Pons (tissue), 1 donor: ENCODE results near the gene ZBP1.

ENCODE experiments used
- DNase-seq: peaks from one replicate; pipeline ENCODE4 v3.0.0-alpha.2; 2016; ENCODE audit warnings: low spot score

The ZBP1 gene

DNA sequence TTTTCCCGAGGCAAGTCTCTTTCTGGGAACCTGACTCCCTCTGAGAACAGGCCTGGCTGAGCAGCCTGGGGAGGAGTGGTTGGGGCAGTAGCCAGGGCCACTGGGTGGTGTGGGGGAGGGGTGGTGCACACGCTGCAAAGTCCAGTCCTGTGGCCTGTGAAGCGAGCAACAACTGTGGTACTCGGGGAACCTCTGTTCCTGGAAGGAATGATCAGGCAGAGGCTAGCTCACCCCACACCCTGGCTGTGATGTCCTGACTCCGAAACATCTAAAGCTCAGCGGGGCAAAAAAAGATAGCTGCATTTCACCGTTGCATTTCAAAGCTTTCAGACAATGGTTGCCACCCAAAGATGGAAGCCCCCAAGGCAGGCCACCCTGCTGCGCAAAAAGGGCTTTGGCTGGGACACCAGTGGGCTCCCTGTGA, 33.8 kb downstream of the ZBP1 start:
- no peak for DNase-seq

DNA sequence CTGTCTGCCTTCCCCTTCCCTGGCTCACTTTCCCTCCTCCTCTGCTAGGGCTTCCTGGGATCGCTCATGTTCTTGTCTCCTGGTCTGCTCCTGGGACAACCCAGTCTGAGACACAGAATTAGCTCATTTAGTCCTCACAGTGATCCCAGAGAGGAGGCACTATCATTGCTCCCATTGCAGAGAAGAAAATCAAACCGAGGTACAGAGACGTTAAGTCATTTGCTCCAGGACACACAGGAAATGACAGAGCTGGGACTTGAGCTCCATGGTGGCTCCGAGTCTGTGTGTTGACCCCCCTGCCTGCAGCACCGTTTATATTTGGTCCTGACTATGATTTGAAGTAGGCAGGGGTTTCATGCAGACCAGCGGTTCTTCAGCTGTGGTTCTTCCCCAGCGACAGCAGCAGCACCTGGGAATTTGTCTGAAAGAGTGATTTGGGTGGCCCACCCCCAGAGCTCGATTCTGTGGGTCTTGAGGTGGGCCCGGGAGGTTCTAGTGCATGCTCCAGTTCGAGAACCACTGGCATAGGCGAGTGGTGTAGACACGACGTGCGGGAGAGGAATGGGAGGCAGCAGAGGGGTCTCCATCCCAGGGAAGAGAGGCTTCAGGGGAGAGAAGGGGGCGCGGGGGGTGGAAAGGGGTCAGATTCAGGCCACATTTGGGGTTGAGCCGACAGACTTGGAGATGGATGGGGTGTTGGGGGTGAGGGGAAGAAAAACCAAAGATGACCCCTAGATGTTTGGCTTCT, 34.6 kb downstream of the ZBP1 start:
- DNase-seq, result no peak

DNA sequence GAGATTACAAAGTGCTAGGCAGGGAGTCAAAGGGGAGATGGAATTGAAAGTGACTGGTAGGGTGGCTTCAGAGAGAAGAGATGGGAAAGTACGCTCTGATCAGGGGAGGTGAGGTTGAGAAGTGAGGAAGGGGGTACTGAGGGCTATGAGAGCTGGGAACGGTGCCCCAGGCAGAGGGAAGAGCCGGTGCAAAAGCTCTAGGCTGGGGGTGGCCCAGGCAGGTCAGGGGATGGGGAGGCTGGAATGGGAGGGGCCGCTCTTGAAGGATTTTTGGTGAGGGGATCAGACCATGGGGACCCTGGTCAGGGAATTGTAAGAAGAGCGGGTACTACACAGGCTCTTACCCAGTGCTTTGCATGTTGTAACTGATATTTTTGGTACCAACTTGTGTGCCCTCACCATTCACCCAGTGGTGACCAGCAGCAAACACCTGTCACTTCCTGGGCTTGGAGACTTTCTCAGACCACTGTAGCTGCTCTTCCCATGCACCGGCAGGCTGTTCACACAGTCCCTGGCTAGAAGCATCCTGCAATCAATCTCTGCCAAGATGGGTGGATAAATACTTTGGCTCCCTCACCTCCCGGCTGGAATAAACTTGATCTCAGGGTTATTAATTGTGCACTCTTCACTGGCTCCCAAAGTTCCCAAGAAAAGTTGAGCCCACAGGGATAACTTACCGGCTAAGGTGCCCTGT, 35.3 kb downstream of the ZBP1 start:
- DNase-seq, result no peak

- no peak for DNase-seq
These were observed 36.7 kb downstream of the ZBP1 start for GRCh38 chr20:57583289-57584257.

DNA sequence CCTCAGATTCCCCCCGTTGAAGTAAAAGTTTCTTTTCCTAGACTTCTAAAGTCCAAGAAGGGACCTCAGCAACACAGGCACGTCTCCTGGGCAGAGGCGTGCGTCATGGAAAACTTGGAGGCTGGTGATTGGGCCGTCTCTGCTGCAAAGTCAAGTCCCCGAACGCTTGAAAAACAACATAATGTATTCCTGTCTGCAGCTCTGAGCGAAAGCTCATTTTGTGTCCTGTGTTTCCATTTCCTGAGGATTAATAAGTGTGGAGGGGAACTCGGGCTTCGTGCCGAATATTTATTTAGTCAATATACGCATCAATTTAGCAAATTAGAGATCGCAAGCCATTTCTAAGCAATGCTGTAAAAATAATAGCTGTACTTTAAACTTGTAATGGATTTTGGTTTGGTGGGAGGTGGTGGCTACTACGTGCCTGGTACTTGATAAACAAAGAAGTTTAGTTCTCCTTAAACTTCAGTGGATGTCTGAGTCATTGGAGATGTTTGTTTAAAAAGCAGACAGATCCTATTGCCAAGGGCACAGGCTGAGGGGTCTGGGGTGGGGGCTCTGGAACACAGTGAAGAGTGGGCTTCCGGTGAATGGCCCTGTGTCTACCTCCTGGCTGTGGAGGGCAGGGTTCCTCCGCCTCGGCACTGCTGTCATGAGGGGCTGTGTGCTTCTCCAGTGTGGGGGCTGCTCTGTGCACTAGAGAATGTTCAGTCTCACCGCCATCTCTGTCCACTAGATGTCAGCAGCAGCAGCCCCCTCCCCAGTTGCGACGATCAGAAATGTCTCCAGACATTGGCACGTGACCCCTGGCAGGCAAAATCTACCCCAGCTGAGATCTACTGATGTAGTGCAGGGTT, 37.6 kb downstream of the ZBP1 start:
- DNase-seq, result peak; percentile 37

DNA sequence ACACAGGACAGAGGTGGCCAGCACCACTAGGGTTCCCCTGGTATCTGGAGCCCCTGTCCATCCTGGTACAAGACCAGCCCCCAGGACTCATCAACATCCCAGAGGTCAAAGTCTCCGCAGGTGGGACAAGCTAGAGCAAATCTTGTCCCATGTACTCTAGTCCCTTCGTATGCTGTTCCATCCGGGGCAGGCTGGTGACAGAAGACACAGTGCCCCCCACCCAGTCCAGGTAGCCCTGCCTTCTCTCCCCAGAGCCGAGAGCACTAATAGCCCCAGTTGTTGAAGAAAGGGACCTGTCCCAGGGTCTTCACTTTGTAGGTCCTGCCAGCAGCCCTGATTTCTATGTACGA, 38.2 kb downstream of the ZBP1 start:
- no peak for DNase-seq

DNA sequence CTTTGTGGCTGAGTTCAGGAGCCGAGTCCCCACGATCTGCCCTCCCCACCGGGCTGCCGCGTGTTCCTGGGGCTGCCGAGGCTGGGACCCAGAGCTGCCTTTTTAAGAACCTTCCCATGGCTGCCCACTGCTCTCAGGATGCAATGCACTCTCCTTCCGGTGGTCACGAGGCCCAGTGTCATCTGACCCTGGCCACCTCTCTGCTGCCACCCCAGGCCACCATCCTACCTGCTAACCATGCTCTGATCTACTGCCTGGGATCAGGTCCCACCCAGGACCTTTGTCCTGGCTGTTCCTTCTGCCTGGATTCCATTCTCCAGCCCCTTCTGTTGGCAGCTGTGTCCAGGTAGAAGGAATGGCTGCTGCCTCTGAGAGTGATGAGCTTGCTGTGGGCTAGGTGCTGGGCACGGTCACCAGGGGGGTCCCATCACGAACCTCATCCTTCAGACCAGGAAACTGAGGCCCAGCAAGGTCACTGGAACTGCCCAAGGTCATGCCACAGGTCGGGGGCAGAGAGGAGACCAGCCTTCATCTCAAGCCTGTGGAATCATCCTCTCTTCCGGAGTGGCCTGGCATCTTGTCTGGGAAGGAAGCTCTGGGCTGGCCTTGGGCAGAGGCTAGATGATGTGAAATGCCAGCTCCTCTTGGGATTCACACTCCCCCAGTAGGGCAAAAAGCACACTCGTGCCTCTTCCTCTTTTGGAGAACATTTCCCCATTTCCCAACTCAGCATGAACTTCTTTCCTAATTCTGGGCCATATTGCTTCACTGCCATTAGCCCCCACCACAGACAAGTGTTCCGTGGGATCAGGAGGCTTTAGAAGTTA, 38.8 kb downstream of the ZBP1 start:
- DNase-seq, result peak; percentile 18

DNA sequence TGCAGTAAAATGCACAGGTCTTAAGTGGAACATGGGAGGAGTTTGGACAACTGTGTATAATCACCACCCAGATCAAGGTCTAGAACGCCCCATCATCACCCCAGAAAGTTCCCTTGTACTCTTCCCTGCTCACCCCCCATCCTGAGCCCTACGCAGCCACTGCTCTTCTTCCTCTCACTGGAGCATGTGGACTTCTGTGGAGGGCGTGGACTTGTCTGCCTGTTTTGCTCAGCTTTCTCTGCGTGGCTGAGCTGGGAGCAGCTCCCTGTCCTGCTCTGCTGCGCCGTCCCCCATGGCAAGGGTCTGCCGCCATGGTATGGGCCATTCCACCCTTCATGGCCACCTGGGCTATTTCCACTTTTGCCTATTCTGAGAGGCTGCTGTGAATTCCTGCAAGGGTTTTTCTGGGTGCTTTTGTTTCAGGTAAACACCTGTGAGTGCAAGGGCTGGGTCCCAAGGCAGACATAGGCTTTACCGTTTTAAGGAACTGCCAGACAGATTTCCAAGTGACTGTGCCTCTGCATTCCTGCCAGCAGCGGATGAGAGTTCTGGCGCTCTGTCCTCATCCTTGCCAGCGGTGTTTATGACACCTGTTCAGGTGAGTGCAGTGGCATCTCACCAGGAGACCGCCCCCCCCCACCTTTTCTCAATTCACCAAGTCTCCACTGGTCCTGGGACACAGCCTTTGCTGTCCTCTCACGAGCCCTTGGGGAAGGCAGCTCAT, 39.6 kb downstream of the ZBP1 start:
- DNase-seq, result no peak

- DNase-seq, result no peak
These were observed 40.3 kb downstream of the ZBP1 start for GRCh38 chr20:57579898-57580447.

GRCh38 chr20:57579331-57579897, 40.8 kb downstream of the ZBP1 start:
- no peak for DNase-seq

DNA sequence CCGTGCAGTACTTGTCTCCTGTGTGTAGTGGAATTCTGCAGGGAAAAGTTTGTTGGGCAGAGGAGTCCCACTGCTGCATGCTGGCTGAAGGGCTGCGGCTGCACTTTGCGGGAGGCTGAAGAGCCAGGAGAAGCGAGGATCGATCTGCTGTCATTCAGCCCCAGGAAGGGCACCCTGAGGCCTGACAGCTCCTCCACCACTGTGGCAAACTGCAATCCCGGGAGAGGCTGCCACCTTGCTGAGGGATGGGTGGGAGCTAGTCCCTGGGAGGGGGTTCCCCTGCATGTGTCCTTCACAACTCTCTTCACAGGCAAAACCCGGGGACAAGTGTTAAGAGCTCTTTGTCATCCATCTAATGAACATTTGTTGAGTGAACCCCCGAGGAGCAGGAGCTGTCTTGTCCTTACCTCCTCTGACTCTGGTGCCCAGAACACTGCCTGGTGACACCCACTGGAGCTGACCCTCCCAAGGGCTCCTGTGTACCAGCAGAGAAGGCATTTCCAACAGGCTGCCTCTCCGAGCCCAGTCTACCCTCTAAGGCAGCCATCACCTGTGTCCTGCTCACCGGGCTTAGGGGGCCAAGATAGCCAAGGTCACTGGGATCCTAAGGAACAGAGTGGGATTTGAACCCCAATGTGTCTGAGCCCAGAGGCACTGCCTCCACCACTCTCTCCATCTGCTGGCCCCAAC, 41.6 kb downstream of the ZBP1 start:
- no peak for DNase-seq

DNA sequence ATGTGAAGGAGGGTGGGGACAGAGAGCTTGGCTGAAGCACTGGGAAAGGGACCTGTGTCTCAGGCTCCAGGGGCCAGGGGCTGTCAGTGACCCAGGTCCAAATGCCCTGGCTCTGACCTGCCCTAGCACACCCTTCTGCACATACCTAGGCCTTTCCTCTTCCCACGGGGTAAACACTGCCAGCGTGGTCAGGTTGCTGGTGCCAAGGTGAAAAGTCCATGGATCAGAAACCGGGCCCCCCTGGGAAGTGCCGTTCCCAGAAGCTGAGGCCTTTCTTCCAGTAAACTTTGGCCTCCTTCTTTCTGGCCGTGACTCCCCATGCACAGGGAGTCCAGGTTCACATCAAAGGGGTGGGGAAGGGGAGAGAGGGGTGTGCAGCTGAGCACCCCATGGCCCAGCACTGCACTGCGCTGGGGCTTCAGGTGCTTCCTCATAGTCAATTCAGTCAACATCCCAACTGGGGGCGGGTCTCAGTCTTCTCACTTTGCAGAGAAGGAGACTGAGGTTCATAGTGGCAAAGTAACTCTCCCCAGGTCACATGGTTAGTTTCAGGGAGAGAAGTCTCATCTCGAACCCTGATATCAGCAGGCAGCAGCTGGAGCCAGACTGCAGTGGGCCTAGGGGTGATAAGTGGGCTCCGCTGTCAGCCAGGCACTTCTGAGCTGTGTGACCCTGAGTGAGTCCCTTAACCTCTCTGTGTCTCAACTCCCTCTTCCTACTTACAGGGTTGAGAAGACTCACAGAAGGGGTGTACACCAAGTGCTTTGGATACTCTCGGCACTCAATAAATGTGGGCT, 42.3 kb downstream of the ZBP1 start:
- DNase-seq, result no peak

DNA sequence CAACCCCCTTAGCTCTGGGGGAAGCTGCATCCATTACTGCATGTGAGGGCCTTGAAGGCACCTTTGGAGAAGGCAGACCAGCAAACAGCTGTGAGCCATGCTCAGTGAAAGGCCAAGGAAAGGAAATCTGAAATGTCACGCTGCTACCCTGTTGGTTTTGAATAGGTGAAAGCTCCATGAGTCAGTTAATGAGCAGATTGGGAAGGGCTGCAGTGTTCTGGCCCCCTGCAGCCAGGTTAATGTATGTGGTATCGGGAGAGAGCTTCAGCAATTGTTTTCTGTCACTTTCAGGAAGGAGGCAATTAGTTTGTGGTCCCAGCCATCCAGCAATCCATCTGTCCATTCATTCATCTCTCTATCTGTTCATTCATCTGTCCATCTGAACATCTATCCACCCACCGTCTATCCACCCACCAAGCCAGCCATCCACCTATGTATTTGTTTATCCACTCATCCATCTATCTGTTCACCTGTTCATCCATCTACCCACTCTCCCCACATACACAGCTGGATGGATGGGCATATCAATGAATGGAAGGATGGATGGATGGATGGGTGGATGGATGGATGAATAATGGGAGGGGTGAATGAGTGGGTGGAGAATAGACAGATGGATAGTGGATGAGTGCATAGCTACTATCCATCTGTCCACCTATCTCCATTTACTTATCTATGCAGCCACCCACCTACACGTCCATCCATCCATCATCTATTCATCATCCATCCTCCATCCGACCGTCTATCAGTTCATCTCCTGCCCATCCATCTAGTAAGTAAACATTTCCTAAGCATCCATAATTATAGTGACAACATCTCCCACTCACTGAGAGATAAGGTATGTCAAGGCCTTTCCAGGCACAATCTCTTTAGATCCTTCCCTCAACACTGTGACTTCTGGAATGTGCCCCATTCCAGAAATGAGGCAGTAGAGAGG, 43.3 kb downstream of the ZBP1 start:
- DNase-seq, result no peak

GRCh38 chr20:57576002-57576401, 44.2 kb downstream of the ZBP1 start:
- DNase-seq, result no peak

DNA sequence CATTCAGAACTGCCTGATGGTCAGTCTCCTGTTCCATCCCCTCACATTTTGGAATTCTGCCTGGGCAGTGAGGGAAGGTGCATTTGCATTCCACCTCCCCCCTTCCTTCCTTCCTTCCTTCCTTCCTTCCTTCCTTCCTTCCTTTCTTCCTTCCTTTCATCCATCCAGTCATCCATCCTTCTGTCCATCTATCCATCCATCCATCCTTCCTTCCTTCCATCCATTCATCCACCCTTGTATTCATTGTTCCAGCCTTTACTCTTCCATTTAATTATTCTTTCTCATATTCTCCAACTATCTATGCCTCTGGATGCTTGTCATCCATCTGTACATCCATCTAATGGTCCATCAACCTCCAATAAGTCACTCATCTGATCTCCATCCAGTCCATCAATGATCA, 45.3 kb downstream of the ZBP1 start:
- DNase-seq, result no peak

GRCh38 chr20:57573894-57574293, 46.3 kb downstream of the ZBP1 start:
- DNase-seq, result no peak

DNA sequence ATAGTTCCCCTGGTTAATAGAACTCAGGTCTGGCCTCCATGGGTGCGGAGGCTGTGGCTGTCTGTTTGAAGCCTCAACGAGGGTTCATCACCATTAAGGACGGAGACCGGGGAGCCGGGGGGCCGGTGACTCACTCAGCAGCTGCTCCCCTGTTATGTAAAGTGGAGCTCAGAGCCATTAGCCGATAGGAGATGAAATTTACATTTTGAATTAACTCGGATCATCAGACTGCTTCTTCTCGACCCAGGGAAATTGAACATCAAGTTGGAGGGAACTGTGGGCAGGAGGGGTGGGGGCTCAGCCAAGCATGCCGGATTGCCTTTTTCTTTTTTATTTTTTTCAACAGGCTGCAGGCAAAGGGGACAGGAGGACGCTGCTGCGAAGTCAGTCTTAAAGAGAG, 47.0 kb downstream of the ZBP1 start:
- no peak for DNase-seq
